WTC11 (cell line): ENCODE data around the gene C18orf32.

Experiments
- RELA ChIP-seq: sonication (generic); formaldehyde crosslinking; IDR thresholded peaks from 2 replicates; pipeline ENCODE4 v1.8.1; 2022; ENCODE audit warnings: missing genetic modification reagents, mild to moderate bottlenecking, borderline replicate concordance
- SP1 ChIP-seq: sonication (generic); formaldehyde crosslinking; conservative IDR thresholded peaks from 2 replicates; pipeline ENCODE4 v1.8.1; 2022; ENCODE audit warnings: missing genetic modification reagents
- ZNF121 ChIP-seq: sonication (generic); formaldehyde crosslinking; IDR thresholded peaks from 2 replicates; pipeline ENCODE4 v1.8.0; 2023; ENCODE audit warnings: missing genetic modification reagents
- ZNF232 ChIP-seq: sonication (generic); formaldehyde crosslinking; IDR thresholded peaks from 2 replicates; pipeline ENCODE4 v1.8.0; 2022; ENCODE audit warnings: mild to moderate bottlenecking, missing genetic modification reagents
- ZNF317 ChIP-seq: sonication (generic); formaldehyde crosslinking; IDR thresholded peaks from 2 replicates; pipeline ENCODE4 v1.8.1; 2023; ENCODE audit warnings: low read depth, mild to moderate bottlenecking, moderate library complexity, missing genetic modification reagents, borderline replicate concordance
- TF ChIP-seq, protein P1 (sequence below): sonication (generic); formaldehyde crosslinking; IDR thresholded peaks from 2 replicates; pipeline ENCODE4 v1.8.0; 2023; ENCODE audit warnings: mild to moderate bottlenecking, missing genetic modification reagents
- TF ChIP-seq, protein P2 (sequence below): sonication (generic); formaldehyde crosslinking; IDR thresholded peaks from 2 replicates; pipeline ENCODE4 v1.8.0; 2022; ENCODE audit warnings: missing genetic modification reagents
- TF ChIP-seq, protein P3 (sequence below): fragments of 200-600 bp; IDR thresholded peaks from 2 replicates; pipeline ENCODE4 v1.8.0; 2022; ENCODE audit warnings: antibody characterized with exemption
- TF ChIP-seq, protein P4 (sequence below): sonication (generic); formaldehyde crosslinking; IDR thresholded peaks from 2 replicates; pipeline ENCODE4 v1.8.0; 2022; ENCODE audit warnings: mild to moderate bottlenecking, missing genetic modification reagents
- TF ChIP-seq, protein P5 (sequence below): sonication (generic); formaldehyde crosslinking; IDR thresholded peaks from 2 replicates; pipeline ENCODE4 v1.8.0; 2022; ENCODE audit warnings: mild to moderate bottlenecking, missing genetic modification reagents
- TF ChIP-seq, protein P6 (sequence below): sonication (generic); formaldehyde crosslinking; IDR thresholded peaks from 2 replicates; pipeline ENCODE4 v1.8.1; 2023; ENCODE audit warnings: mild to moderate bottlenecking, missing genetic modification reagents, moderate library complexity
- TF ChIP-seq, protein P7 (sequence below): fragments of 250-450 bp; sonication (Bioruptor Pico); IDR thresholded peaks from 2 replicates; pipeline ENCODE4 v2.1.2; 2022; ENCODE audit warnings: mild to moderate bottlenecking, moderate library complexity
- TF ChIP-seq, protein P8 (sequence below): sonication (generic); formaldehyde crosslinking; IDR thresholded peaks from 2 replicates; pipeline ENCODE4 v1.8.0; 2022; ENCODE audit warnings: mild to moderate bottlenecking, missing genetic modification reagents

DNA sequence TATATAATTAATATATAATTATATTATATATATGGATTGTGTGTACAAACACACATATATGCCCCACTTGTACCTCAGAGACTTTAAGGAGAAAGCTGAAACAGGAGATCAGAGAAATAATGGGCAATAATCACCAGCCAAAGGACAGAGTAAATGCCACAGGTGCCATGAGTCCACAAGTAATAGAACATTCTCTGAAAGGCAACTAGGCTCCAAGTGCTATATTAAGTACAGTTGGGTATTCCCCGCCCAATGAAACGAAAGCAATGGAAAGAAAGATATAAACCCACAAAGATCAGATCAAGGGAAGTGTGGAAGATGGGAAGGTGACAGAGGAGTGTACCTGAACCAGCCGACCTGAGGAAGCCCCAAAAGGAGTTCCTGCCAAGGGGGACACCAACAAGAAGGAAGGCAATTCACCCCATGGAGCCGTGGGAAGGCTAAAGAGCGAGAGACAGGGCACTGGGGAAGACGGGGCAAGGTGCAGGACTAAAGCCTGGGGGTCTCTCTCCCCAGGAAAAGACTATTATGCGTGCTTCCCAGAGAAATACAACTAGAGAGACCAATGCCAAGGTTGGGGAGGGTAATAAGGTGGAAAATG is 45.6 kb downstream of the C18orf32 start:
- no peak for TF ChIP-seq SP1 (CRISPR knock-in tag)
- no peak for TF ChIP-seq RELA (CRISPR knock-in tag)
- TF ChIP-seq, protein P1, sequence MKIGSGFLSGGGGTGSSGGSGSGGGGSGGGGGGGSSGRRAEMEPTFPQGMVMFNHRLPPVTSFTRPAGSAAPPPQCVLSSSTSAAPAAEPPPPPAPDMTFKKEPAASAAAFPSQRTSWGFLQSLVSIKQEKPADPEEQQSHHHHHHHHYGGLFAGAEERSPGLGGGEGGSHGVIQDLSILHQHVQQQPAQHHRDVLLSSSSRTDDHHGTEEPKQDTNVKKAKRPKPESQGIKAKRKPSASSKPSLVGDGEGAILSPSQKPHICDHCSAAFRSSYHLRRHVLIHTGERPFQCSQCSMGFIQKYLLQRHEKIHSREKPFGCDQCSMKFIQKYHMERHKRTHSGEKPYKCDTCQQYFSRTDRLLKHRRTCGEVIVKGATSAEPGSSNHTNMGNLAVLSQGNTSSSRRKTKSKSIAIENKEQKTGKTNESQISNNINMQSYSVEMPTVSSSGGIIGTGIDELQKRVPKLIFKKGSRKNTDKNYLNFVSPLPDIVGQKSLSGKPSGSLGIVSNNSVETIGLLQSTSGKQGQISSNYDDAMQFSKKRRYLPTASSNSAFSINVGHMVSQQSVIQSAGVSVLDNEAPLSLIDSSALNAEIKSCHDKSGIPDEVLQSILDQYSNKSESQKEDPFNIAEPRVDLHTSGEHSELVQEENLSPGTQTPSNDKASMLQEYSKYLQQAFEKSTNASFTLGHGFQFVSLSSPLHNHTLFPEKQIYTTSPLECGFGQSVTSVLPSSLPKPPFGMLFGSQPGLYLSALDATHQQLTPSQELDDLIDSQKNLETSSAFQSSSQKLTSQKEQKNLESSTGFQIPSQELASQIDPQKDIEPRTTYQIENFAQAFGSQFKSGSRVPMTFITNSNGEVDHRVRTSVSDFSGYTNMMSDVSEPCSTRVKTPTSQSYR, result no peak
- TF ChIP-seq, protein P2, sequence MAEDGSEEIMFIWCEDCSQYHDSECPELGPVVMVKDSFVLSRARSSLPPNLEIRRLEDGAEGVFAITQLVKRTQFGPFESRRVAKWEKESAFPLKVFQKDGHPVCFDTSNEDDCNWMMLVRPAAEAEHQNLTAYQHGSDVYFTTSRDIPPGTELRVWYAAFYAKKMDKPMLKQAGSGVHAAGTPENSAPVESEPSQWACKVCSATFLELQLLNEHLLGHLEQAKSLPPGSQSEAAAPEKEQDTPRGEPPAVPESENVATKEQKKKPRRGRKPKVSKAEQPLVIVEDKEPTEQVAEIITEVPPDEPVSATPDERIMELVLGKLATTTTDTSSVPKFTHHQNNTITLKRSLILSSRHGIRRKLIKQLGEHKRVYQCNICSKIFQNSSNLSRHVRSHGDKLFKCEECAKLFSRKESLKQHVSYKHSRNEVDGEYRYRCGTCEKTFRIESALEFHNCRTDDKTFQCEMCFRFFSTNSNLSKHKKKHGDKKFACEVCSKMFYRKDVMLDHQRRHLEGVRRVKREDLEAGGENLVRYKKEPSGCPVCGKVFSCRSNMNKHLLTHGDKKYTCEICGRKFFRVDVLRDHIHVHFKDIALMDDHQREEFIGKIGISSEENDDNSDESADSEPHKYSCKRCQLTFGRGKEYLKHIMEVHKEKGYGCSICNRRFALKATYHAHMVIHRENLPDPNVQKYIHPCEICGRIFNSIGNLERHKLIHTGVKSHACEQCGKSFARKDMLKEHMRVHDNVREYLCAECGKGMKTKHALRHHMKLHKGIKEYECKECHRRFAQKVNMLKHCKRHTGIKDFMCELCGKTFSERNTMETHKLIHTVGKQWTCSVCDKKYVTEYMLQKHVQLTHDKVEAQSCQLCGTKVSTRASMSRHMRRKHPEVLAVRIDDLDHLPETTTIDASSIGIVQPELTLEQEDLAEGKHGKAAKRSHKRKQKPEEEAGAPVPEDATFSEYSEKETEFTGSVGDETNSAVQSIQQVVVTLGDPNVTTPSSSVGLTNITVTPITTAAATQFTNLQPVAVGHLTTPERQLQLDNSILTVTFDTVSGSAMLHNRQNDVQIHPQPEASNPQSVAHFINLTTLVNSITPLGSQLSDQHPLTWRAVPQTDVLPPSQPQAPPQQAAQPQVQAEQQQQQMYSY (CRISPR knock-in tag), result no peak
- TF ChIP-seq, protein P3, sequence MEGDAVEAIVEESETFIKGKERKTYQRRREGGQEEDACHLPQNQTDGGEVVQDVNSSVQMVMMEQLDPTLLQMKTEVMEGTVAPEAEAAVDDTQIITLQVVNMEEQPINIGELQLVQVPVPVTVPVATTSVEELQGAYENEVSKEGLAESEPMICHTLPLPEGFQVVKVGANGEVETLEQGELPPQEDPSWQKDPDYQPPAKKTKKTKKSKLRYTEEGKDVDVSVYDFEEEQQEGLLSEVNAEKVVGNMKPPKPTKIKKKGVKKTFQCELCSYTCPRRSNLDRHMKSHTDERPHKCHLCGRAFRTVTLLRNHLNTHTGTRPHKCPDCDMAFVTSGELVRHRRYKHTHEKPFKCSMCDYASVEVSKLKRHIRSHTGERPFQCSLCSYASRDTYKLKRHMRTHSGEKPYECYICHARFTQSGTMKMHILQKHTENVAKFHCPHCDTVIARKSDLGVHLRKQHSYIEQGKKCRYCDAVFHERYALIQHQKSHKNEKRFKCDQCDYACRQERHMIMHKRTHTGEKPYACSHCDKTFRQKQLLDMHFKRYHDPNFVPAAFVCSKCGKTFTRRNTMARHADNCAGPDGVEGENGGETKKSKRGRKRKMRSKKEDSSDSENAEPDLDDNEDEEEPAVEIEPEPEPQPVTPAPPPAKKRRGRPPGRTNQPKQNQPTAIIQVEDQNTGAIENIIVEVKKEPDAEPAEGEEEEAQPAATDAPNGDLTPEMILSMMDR, result no peak
- TF ChIP-seq, protein P4, sequence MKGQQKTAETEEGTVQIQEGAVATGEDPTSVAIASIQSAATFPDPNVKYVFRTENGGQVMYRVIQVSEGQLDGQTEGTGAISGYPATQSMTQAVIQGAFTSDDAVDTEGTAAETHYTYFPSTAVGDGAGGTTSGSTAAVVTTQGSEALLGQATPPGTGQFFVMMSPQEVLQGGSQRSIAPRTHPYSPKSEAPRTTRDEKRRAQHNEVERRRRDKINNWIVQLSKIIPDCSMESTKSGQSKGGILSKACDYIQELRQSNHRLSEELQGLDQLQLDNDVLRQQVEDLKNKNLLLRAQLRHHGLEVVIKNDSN, result no peak
- no peak for TF ChIP-seq ZNF121 (CRISPR knock-in tag)
- TF ChIP-seq ZNF232, result no peak
- TF ChIP-seq, protein P5, sequence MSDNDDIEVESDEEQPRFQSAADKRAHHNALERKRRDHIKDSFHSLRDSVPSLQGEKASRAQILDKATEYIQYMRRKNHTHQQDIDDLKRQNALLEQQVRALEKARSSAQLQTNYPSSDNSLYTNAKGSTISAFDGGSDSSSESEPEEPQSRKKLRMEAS (CRISPR knock-in tag), result no peak
- TF ChIP-seq, protein P6, sequence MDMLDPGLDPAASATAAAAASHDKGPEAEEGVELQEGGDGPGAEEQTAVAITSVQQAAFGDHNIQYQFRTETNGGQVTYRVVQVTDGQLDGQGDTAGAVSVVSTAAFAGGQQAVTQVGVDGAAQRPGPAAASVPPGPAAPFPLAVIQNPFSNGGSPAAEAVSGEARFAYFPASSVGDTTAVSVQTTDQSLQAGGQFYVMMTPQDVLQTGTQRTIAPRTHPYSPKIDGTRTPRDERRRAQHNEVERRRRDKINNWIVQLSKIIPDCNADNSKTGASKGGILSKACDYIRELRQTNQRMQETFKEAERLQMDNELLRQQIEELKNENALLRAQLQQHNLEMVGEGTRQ (CRISPR knock-in tag), result no peak
- no peak for TF ChIP-seq ZNF317 (CRISPR knock-in tag)
- TF ChIP-seq, protein P7, sequence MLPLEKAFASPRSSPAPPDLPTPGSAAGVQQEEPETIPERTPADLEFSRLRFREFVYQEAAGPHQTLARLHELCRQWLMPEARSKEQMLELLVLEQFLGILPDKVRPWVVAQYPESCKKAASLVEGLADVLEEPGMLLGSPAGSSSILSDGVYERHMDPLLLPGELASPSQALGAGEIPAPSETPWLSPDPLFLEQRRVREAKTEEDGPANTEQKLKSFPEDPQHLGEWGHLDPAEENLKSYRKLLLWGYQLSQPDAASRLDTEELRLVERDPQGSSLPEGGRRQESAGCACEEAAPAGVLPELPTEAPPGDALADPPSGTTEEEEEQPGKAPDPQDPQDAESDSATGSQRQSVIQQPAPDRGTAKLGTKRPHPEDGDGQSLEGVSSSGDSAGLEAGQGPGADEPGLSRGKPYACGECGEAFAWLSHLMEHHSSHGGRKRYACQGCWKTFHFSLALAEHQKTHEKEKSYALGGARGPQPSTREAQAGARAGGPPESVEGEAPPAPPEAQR (CRISPR knock-in tag), result no peak
- TF ChIP-seq, protein P8, sequence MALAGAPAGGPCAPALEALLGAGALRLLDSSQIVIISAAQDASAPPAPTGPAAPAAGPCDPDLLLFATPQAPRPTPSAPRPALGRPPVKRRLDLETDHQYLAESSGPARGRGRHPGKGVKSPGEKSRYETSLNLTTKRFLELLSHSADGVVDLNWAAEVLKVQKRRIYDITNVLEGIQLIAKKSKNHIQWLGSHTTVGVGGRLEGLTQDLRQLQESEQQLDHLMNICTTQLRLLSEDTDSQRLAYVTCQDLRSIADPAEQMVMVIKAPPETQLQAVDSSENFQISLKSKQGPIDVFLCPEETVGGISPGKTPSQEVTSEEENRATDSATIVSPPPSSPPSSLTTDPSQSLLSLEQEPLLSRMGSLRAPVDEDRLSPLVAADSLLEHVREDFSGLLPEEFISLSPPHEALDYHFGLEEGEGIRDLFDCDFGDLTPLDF (CRISPR knock-in tag), result no peak
